Measurements from ENCODE around the gene MAML2.
A peak's percentile ranks its signal among the peaks of the same experiment; 100 is the strongest.

The MAML2 gene

DNA sequence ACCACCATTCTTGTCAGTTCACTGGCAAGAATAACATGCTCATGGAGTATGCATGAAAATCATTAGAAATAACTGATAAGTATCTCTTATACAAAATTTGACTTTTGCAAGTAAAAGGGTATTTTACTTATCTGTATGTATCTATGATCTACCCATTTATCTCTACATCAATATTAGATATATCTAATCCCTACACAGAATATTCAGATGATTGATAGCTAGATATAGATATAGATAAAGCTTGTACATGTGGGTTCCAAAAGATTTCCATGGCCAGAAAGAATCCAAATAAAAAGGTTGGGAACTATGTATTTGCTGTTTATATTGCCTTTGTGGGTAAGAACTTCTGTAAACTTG lies 185.5 kb downstream of the MAML2 start:
- DNase-seq (ENCODE audit: low read depth, low spot score) = no peak

GRCh38 chr11:96156379-96156722 lies 186.6 kb downstream of the MAML2 start:
- no peak for DNase-seq (ENCODE audit: low read depth, low spot score)

DNA sequence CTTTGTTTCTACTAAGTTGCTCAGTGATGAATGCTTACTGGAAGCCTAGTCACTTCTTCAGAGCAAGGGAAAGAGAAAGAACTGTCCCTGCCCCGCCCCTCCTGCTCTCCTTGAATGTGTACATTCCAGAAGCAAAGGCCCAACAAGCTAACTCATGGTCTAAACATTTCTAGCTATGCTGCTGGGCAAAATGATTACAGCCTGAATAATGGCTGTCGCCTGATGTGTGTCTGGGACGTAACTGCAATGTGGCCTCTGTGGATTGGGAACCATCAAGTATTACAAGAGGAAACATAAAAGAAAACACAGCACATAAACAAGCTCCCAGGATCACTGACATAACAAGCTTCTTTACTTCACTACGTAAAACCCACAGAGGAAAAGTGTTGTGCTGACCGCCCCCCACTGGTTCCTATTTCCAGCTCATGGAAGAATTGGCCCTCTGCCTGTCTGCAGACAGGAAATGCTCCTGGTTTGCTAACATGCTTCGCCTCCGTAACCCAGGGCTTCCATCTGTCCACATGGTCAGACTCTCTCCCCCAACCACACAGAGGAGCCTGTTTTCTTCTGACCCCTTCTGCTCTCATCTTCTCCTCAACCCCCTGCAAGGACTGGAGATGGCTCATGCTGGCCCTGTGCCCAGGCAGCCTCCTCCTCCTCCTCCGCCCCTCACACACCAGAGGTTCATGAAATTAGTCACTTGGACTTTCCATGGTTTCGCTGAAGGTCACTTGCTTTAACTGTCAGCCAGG lies 187.2 kb downstream of the MAML2 start:
- DNase-seq (ENCODE audit: low read depth, low spot score) = peak; percentile 17

GRCh38 chr11:96154802-96155520 lies 188.0 kb downstream of the MAML2 start:
- DNase-seq (ENCODE audit: low read depth, low spot score) = no peak

- no peak for DNase-seq (ENCODE audit: low read depth, low spot score)
Observed at GRCh38 chr11:96152623-96153022, 190.4 kb downstream of the MAML2 start.

- DNase-seq (ENCODE audit: low read depth, low spot score) = no peak
Observed at GRCh38 chr11:96151501-96151900, 191.5 kb downstream of the MAML2 start.

DNA sequence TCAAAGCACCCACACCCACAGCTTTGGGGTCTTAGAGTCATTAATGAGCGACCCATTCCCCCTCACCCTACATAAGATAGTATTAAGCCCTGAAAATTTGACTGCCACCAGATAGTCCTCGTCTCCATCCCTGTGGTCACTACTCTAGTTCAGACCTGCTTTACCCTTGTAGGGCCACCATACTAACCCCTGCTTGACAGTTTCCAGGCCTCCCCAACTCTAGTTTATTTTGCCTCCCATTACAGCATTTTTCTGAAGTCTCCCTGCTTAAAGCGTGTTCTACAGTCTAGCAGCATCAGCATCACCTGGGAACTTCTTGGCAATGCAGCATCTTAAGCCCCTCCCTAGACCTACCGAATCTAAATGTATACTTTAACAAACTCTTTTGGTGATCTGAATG lies 192.4 kb downstream of the MAML2 start:
- DNase-seq (ENCODE audit: low read depth, low spot score) = no peak

GRCh38 chr11:96149743-96150555 lies 193.0 kb downstream of the MAML2 start:
- no peak for DNase-seq (ENCODE audit: low read depth, low spot score)

DNA sequence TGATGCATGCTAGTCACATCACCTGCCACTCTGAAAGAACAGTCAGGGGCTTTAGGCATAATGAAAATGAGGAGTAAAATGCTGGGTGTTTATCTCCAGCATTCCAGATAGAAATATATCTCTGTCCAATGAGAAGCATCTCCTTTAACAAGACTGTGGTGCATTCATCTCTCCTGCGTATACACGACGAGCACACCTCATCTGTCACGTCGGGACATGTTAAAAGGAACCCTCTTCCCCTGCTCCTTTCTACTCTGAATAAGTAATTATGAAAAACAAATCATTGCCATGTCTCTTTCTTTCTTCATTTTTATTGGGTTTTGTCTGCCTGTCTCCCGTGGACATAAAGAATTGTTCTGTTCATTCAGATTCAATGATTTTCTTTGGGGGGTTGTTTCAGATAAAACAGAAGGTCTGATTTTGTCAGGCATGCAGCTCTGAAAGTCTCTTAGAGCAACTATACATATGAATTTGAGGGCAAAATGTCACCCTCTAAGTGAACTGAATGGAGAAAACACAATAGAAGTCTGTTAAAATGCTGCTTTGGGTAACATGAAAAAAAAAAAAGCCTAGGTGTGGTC lies 195.0 kb downstream of the MAML2 start:
- no peak for DNase-seq (ENCODE audit: low read depth, low spot score)

GRCh38 chr11:96147186-96147585 lies 195.8 kb downstream of the MAML2 start:
- DNase-seq (ENCODE audit: low read depth, low spot score) = no peak

- DNase-seq (ENCODE audit: low read depth, low spot score) = no peak
Observed at GRCh38 chr11:96146765-96147164, 196.2 kb downstream of the MAML2 start.

DNA sequence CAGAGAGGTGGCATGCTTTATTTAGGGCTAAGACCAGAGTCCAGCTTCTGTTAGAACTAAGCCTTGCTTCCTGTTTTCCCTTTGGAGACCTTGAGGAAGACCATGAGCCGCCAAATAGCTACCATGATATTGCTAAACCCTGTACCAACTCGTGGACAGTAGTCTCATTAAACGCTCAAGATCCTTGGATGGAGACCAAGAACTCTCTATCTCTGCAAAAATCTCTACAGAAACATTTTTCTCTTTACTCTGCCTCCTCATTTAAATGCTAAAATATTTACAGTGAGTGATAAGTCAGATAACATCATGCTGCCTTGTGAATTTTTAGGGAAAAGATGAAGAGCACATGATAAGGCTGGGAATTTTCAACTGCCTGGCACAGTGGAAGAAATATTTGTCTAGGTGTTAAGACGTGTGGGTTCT lies 197.8 kb downstream of the MAML2 start:
- no peak for DNase-seq (ENCODE audit: low read depth, low spot score)

- no peak for DNase-seq (ENCODE audit: low read depth, low spot score)
Observed at GRCh38 chr11:96144553-96144952, 198.4 kb downstream of the MAML2 start.

DNA sequence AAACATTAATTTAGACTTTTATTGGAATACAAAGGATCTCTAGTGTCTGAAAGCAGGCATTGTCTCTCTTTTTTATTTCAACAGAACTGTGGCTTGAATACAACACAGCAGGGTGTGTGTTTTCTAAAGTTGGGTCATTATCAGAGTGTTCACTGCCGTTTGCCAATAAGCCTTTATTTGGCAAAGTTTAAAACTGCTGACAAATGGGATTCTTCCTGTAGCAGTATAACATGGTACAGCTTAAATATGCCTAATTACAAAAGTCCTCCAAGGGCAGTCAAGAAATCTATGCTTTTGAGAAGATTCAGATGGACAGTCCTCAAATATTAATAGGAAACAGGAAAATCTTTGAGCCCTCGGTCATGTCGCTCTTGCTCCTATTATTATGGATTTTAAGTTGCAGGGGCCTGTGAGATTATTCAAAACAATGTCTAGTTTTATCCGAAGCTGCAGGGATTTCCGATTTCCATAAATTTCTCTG lies 199.9 kb downstream of the MAML2 start:
- DNase-seq (ENCODE audit: low read depth, low spot score) = no peak

DNA sequence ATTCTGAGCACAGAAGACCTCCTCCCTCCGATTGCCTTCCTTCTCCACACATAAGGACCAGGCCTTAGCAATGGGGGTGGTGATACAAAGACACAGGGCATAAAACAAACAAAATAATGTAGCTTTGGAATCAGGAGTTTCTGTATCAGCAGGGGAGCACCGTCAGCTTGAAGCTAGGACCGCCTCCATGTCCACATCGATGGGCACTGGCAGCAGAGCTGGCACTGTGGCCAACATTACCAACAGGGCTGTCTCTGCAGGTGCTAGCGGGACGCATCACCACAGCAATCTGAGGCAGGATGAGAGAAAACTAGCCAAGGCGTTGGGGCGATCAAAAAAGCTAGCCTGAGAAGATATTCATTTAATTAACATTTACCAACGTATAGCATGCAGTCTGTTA lies 201.4 kb downstream of the MAML2 start:
- DNase-seq (ENCODE audit: low read depth, low spot score) = no peak

GRCh38 chr11:96139691-96140090 lies 203.3 kb downstream of the MAML2 start:
- DNase-seq (ENCODE audit: low read depth, low spot score) = no peak

GRCh38 chr11:96137373-96137772 lies 205.6 kb downstream of the MAML2 start:
- DNase-seq (ENCODE audit: low read depth, low spot score) = no peak

DNA sequence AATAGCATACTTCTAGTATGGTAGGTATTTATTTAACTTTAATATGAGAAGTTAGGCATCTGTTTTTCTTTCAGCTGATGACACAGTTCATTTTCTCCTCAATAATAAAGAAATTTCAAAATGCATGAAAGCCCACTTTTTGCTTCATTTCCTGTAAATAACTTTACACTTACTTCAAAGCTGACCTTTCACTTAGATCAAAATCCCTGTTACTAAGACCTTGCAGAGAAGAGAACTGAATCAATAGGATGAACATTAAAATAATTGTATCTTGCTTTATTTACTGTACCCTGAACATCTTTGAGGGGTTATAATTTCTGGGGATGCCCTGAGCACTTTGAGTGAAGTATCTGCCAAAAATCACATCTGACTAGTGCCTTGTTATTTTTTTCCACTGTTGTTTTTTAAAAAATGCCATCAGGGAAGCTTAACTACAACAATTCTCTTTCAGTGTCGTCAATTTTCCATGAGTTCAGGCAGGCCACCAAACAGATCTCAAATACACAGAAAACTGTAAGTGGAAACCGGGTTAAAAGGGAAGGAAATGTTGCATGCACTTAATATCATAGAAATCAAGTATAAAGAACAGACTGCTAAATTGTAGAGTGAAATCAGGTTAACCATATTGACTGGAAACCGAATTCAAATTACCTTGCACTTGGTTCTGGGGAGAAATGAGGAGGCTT lies 206.2 kb downstream of the MAML2 start:
- no peak for DNase-seq (ENCODE audit: low read depth, low spot score)

DNA sequence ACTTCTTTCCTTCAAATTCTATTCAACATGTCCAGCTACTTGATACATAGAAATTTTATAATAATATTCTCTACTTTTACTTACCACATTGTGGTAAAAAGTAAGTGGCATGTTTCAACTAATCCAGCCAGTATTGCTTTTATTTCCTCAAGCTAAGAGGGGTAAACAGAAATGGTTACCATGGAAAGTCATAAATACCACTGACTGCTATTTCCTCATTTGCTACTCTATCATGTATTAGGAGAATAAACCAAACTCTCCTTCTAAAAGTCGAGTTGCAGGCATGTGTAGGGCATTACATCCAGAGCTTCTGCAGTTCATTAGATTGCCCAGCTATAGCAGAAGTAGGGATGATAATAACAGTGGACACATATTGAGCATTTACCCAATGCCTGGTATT lies 208.4 kb downstream of the MAML2 start:
- DNase-seq (ENCODE audit: low read depth, low spot score) = no peak

GRCh38 chr11:96132437-96132836 lies 210.6 kb downstream of the MAML2 start:
- no peak for DNase-seq (ENCODE audit: low read depth, low spot score)

- no peak for DNase-seq (ENCODE audit: low read depth, low spot score)
Observed at GRCh38 chr11:96130061-96130620, 212.9 kb downstream of the MAML2 start.
